B cell (primary cell): Measurements from ENCODE around the gene MFSD6L. TPM values are rescaled to one million over a fixed set of nuclear protein-coding genes. Genes with fewer than 3 reads are reported as not detected.

Experiments used
- ATAC-seq: fragments of 200-7000 bp; cut with Tn5 transposase; one replicate; pipeline ENCODE4 v1.10.0; 2021; ENCODE audit warnings: low read depth, mild to moderate bottlenecking, moderate number of reproducible peaks, moderate library complexity
- CTCF ChIA-PET: fragments of 350-600 bp; sonication (Branson Sonifier 250); formaldehyde crosslinking; loops from one replicate; lab custom pipeline; 2021; ENCODE audit warnings: antibody characterized with exemption, inconsistent platforms; lab: Charles Lee
- POLR2A ChIA-PET: fragments of 350-600 bp; sonication (Branson Sonifier 250); formaldehyde crosslinking; loops from one replicate; lab custom pipeline; 2021; ENCODE audit warnings: antibody characterized with exemption; lab: Charles Lee
- DNase-seq: peaks from one replicate; pipeline ENCODE4 v3.0.0; 2013
- H2AFZ ChIP-seq: 2 replicates; pipeline ENCODE4 v1.6.1; 2012; ENCODE audit warnings: mild to moderate bottlenecking, low read depth, low read length; ENCODE audit not compliant: insufficient read depth, poor library complexity, severe bottlenecking
- H3K27ac ChIP-seq, 2 donors: 1 replicate in 1 of 2; 2 replicates in 1 of 2; pipeline ENCODE4 v1.5.1; 2012 to 2013; ENCODE audit warnings: low read length in 2 of 2, mild to moderate bottlenecking in 2 of 2, moderate library complexity in 1 of 2
- H3K27me3 ChIP-seq, 4 experiments: fragments of 200-600 bp in 1 of 4; sonication (generic) in 1 of 4; replicated peaks in 1 of 4; 1 replicate in 2 of 4; 2 replicates in 2 of 4; pipeline versions ENCODE4 v1.6.1 to v1.7.0; 2013 to 2016; ENCODE audit warnings: low read length in 3 of 4, mild to moderate bottlenecking in 2 of 4, mixed read lengths in 1 of 4, moderate library complexity in 1 of 4; ENCODE audit not compliant: insufficient read depth in 4 of 4, control insufficient read depth in 3 of 4; ENCODE audit errors: control extremely low read depth in 1 of 4
- H3K36me3 ChIP-seq, 2 experiments: replicated peaks in 1 of 2; 1 replicate in 1 of 2; 2 replicates in 1 of 2; pipeline versions ENCODE4 v1.6.1 to v1.7.1; 2013; ENCODE audit warnings: low read length in 1 of 2; ENCODE audit not compliant: insufficient read depth in 2 of 2, control insufficient read depth in 1 of 2; ENCODE audit errors: control extremely low read depth in 1 of 2, extremely low read depth in 1 of 2
- H3K4me1 ChIP-seq, 2 donors: fragments of 200-600 bp in 1 of 2; sonication (generic) in 1 of 2; 1 replicate in 1 of 2; 2 replicates in 1 of 2; pipeline versions ENCODE4 v1.5.1 to v1.6.1; 2013 to 2017; ENCODE audit warnings: low read length in 2 of 2; ENCODE audit not compliant: control insufficient read depth in 2 of 2, insufficient read depth in 2 of 2
- H3K4me2 ChIP-seq: replicated peaks from 2 replicates; pipeline ENCODE3; 2012; ENCODE audit warnings: mild to moderate bottlenecking, low read depth, low read length; ENCODE audit not compliant: poor library complexity, severe bottlenecking
- H3K4me3 ChIP-seq, 5 experiments: fragments of 200-600 bp in 1 of 5; sonication (generic) in 1 of 5; 1 replicate in 3 of 5; 2 replicates in 2 of 5; pipeline versions ENCODE4 v1.5.1 to v1.7.0; 2011 to 2016; ENCODE audit warnings: low read length in 4 of 5, mild to moderate bottlenecking in 4 of 5, low read depth in 2 of 5, control low read depth in 1 of 5, moderate library complexity in 1 of 5; ENCODE audit not compliant: insufficient read depth in 1 of 5; ENCODE audit errors: control extremely low read depth in 1 of 5, extremely low read depth in 1 of 5
- H3K79me2 ChIP-seq: fragments of 200-600 bp; sonication (generic); one replicate; pipeline ENCODE4 v1.6.0; 2016; ENCODE audit warnings: low read length; ENCODE audit not compliant: control insufficient read depth, insufficient read depth
- H3K9ac ChIP-seq: fragments of 200-600 bp; sonication (generic); 2 replicates; pipeline ENCODE4 v1.6.1; 2017; ENCODE audit warnings: mild to moderate bottlenecking, low read length, moderate library complexity
- H3K9me3 ChIP-seq, 3 donors: one replicate each; pipeline versions ENCODE4 v1.6.1 to v1.7.1; 2013; ENCODE audit warnings: low read length in 2 of 3; ENCODE audit not compliant: control insufficient read depth in 2 of 3, insufficient read depth in 1 of 3; ENCODE audit errors: control extremely low read depth in 1 of 3
- H4K20me1 ChIP-seq: 2 replicates; pipeline ENCODE4 v1.6.0; 2012; ENCODE audit warnings: mild to moderate bottlenecking, low read length; ENCODE audit not compliant: insufficient read depth, control insufficient read depth, poor library complexity, severe bottlenecking
- H3K27ac Mint-ChIP-seq: one replicate; pipeline ENCODE4 v1.8.0; 2021; ENCODE audit warnings: mixed read lengths
- H3K27me3 Mint-ChIP-seq: one replicate; pipeline ENCODE4 v1.8.0; 2021; ENCODE audit warnings: mixed read lengths
- H3K4me1 Mint-ChIP-seq: one replicate; pipeline ENCODE4 v1.8.0; 2021; ENCODE audit warnings: mixed read lengths
- H3K4me3 Mint-ChIP-seq: one replicate; pipeline ENCODE4 v1.8.0; 2021; ENCODE audit warnings: mixed read lengths
- H3K9me3 Mint-ChIP-seq: one replicate; pipeline ENCODE4 v1.8.0; 2022; ENCODE audit warnings: mixed read lengths; ENCODE audit not compliant: insufficient read depth
- EZH2 ChIP-seq: IDR thresholded peaks from 2 replicates; pipeline ENCODE4 v1.6.1; 2012; ENCODE audit warnings: borderline replicate concordance, low read depth, mild to moderate bottlenecking, moderate library complexity, low read length; ENCODE audit not compliant: insufficient read depth, poor library complexity, severe bottlenecking
- WGBS: methylation state at CpG from one replicate; pipeline ENCODE4 v1.1.5; 2013; ENCODE audit warnings: missing lambda C conversion rate; ENCODE audit not compliant: insufficient coverage; 5-methylcytosine and 5-hydroxymethylcytosine counted together
- intact Hi-C: fragments of 100-400 bp; cut with micrococcal nuclease; formaldehyde crosslinking; loops from one replicate; pipeline ENCODE4 v1.10.0; 2022
- polyA plus RNA-seq: library from polyadenylated mRNA; depleted of rRNA; stranded (reverse); fragments of >200 nt; gene quantifications from 2 replicates; pipeline ENCODE4 v1.2.3, GENCODE V29; 2012
- total RNA-seq, 2 donors: library from RNA; stranded (reverse); fragments of 120-200 nt in 1 of 2; gene quantifications; 1 replicate in 1 of 2; 2 replicates in 1 of 2; pipeline versions ENCODE4 v1.2.3 to v1.2.4, GENCODE V29; 2013 to 2022
- TF ChIP-seq, protein P1 (sequence below): fragments of 200-600 bp; IDR thresholded peaks from one replicate; pipeline ENCODE4 v1.8.0; 2022; ENCODE audit warnings: antibody characterized with exemption, mild to moderate bottlenecking

MFSD6L gene
- total and polyA plus RNA-seq, 2 donors (not counting 1 experiment from before 2014, with no cell fraction given), result 0.24 to 0.37 TPM

DNA sequence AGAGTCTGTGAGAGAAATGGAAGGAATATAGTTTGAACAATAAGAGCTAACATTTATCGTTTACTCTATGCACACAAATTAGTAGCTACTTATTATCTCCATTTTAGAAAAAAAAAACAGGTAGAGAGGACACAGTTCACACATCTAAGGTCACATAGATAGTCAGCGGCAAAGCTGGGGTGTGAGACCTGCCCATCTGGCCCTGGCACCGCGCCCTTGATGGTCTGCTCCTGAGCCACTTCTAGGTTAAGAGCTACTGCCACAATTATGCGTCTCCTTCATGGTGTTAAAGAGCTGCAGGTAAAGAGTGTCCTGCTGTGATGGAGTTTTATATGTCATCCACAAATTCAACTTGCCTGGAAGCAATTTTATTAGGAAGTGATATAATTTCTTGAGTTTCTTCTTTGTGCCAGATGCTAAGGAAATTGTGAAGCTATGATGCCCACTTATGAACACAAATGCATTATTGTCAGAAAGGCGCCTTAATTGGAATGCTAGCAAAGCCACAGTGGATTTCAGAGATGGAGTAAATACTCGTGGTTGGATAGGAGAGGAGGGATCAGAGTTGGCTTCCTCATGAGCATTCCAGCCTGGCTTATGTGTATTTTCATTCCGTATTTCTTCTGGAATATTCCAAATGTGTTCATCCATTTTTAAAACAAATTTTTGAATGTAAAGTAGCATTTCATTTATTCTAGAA lies 21.3 kb upstream of the MFSD6L start:
- CTCF ChIA-PET, result interaction anchor here (0.9 kb wide), 1 partner anchor 174 kb away, joined by 3 read pairs; no protein-coding TSS in a partner anchor

More for the DNA sequence above, 21.3 kb upstream of the MFSD6L start:
- ATAC-seq (no peak), DNase-seq (no peak)
- peaks cover 6% of the 10 kb centered on the region for H3K27me3 Mint-ChIP-seq
- Histone ChIP-seq H3K27me3 (no peaks in the 10 kb centered on the region), H3K27ac (no peak overlapping the region), H3K79me2 (no peaks in the 10 kb centered on the region), H2AFZ (no peak overlapping the region), H3K4me3 (no peak overlapping the region), H3K9me3 (peaks cover 0 to 6% (median 6%) of the 10 kb centered on the region in 3 donors), H3K4me1 (no peaks in the 10 kb centered on the region), H3K36me3 (no peaks in the 10 kb centered on the region), H4K20me1 (no peaks in the 10 kb centered on the region), H3K9ac (no peak overlapping the region), H3K4me2 (no peak overlapping the region)
- TF ChIP-seq, protein P1, sequence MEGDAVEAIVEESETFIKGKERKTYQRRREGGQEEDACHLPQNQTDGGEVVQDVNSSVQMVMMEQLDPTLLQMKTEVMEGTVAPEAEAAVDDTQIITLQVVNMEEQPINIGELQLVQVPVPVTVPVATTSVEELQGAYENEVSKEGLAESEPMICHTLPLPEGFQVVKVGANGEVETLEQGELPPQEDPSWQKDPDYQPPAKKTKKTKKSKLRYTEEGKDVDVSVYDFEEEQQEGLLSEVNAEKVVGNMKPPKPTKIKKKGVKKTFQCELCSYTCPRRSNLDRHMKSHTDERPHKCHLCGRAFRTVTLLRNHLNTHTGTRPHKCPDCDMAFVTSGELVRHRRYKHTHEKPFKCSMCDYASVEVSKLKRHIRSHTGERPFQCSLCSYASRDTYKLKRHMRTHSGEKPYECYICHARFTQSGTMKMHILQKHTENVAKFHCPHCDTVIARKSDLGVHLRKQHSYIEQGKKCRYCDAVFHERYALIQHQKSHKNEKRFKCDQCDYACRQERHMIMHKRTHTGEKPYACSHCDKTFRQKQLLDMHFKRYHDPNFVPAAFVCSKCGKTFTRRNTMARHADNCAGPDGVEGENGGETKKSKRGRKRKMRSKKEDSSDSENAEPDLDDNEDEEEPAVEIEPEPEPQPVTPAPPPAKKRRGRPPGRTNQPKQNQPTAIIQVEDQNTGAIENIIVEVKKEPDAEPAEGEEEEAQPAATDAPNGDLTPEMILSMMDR, result no peak
- TF ChIP-seq EZH2, result no peak
- H3K4me1 Mint-ChIP-seq, result no peaks in the 10 kb centered on the region
- POLR2A ChIA-PET, result no interaction called here
- whole genome bisulfite sequencing, result 100% methylated on average over 4 of the region's 8 CpGs
- intact Hi-C loops, result no loop called here
- H3K9me3 Mint-ChIP-seq, result peaks cover 2% of the 10 kb centered on the region
- no peak overlapping the region for H3K4me3 Mint-ChIP-seq
- peak overlapping the region; percentile 11 for H3K27ac Mint-ChIP-seq
